ENCODE results near the gene FAM81A. TPM values are rescaled to one million over a fixed set of nuclear protein-coding genes. Genes with fewer than 3 reads are reported as not detected.

The FAM81A gene
- polyA plus RNA-seq, 3 donors, result 22.4 to 33.7 (median 26.7) TPM

DNA sequence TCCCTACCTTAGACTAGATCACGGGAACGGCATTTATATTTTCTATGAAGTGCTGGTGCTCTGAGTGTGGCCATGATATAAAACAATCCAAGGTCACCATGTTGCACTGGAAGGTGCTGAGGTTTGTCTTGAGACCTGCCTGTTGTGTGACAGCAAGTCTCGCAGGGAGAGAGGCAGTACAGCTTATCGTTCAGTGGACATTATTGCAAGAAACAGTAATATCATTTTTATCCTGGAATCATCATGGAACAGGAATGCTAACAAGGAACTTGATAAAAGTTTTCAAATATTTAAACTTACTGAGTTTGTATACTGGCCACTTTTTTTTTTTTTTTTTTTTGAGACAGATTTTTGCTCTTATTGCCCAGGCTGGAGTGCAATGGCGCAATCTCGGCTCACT lies 133.6 kb downstream of the FAM81A start:
- DNase-seq, result no peak

Other genes starting within 250 kb of the FAM81A start
- gene LDHAL6B, start 231.3 kb upstream of the FAM81A start, polyA plus RNA-seq (ENCODE audit: insufficient read length in 3 of 3), result under 1 TPM; 0.10 to 0.41 (median 0.36) TPM
- 100 to 1,000 TPM; 129 to 162 (median 132) TPM for gene MYO1E, start 65.3 kb upstream of the FAM81A start, polyA plus RNA-seq (ENCODE audit: insufficient read length in 3 of 3)
- gene GCNT3, start 173.6 kb downstream of the FAM81A start, polyA plus RNA-seq (ENCODE audit: insufficient read length in 3 of 3), result 1 to 10 TPM in 2 of 3 donors, under 1 TPM in 1; 0.40 to 1.1 (median 1.1) TPM
- 100 to 1,000 TPM; 116 to 139 (median 130) TPM for gene GTF2A2, start 219.3 kb downstream of the FAM81A start, polyA plus RNA-seq (ENCODE audit: insufficient read length in 3 of 3)

All from renal pelvis (tissue), 4 donors.